H9 (cell line): Measurements from ENCODE around the gene XBP1. TPM values are rescaled to one million over a fixed set of nuclear protein-coding genes. Genes with fewer than 3 reads are reported as not detected.

Experiments used
- DNase-seq: peaks from one replicate; pipeline ENCODE4 v3.0.0-alpha.2; 2017
- H2AFZ ChIP-seq: one replicate; pipeline ENCODE4 v1.6.1; 2013; ENCODE audit warnings: mild to moderate bottlenecking, low read length, control low read depth, moderate library complexity
- H2AK5ac ChIP-seq: 2 replicates; pipeline ENCODE4 v1.6.1; 2013; ENCODE audit warnings: low read length, control low read depth, mixed read lengths; ENCODE audit not compliant: insufficient read length
- H2BK120ac ChIP-seq: one replicate; pipeline ENCODE4 v1.6.1; 2013; ENCODE audit warnings: low read depth, mild to moderate bottlenecking, low read length, control low read depth, inconsistent platforms; ENCODE audit not compliant: poor library complexity, severe bottlenecking
- H2BK12ac ChIP-seq: 2 replicates; pipeline ENCODE4 v1.6.1; 2013; ENCODE audit warnings: low read length, control low read depth, mixed read lengths, low read depth; ENCODE audit not compliant: insufficient read length
- H2BK15ac ChIP-seq: 2 replicates; pipeline ENCODE4 v1.6.1; 2013; ENCODE audit warnings: low read depth, low read length, control low read depth
- H2BK20ac ChIP-seq: one replicate; pipeline ENCODE4 v1.6.1; 2013; ENCODE audit warnings: low read depth, mild to moderate bottlenecking, low read length, control low read depth, inconsistent platforms; ENCODE audit not compliant: poor library complexity, severe bottlenecking
- H2BK5ac ChIP-seq: 2 replicates; pipeline ENCODE4 v1.6.1; 2013; ENCODE audit warnings: low read length, control low read depth, mixed read lengths; ENCODE audit not compliant: insufficient read length
- H3K14ac ChIP-seq: 2 replicates; pipeline ENCODE4 v1.6.1; 2013; ENCODE audit warnings: low read length, control low read depth; ENCODE audit not compliant: insufficient read depth
- H3K18ac ChIP-seq: 2 replicates; pipeline ENCODE4 v1.6.1; 2013; ENCODE audit warnings: low read depth, mild to moderate bottlenecking, mixed read lengths, low read length, control low read depth; ENCODE audit not compliant: insufficient read length
- H3K23ac ChIP-seq: 2 replicates; pipeline ENCODE4 v1.6.1; 2013; ENCODE audit warnings: low read length, control low read depth, mixed read lengths, low read depth; ENCODE audit not compliant: insufficient read length
- H3K23me2 ChIP-seq: 2 replicates; pipeline ENCODE4 v1.6.1; 2013; ENCODE audit warnings: low read depth, mild to moderate bottlenecking, mixed read lengths, low read length, control low read depth; ENCODE audit not compliant: insufficient read length, poor library complexity, severe bottlenecking
- H3K27ac ChIP-seq: 2 replicates; pipeline ENCODE4 v1.5.1; 2013; ENCODE audit warnings: low read length, control low read depth, mixed read lengths, low read depth; ENCODE audit not compliant: insufficient read length
- H3K27me3 ChIP-seq: 2 replicates; pipeline ENCODE4 v1.6.1; 2013; ENCODE audit warnings: low read length, control low read depth, inconsistent platforms; ENCODE audit not compliant: insufficient read depth
- H3K4ac ChIP-seq: 2 replicates; pipeline ENCODE4 v1.6.1; 2013; ENCODE audit warnings: low read depth, mild to moderate bottlenecking, control low read depth, inconsistent platforms, low read length, moderate library complexity
- H3K4me1 ChIP-seq: 2 replicates; pipeline ENCODE4 v1.6.1; 2013; ENCODE audit warnings: low read length, control low read depth, inconsistent platforms; ENCODE audit not compliant: insufficient read depth
- H3K4me2 ChIP-seq: 2 replicates; pipeline ENCODE4 v1.6.1; 2013; ENCODE audit warnings: low read length, control low read depth, mixed read lengths; ENCODE audit not compliant: insufficient read length, insufficient read depth
- H3K56ac ChIP-seq: 2 replicates; pipeline ENCODE4 v1.6.1; 2013; ENCODE audit warnings: low read depth, mild to moderate bottlenecking, mixed read lengths, low read length, control low read depth; ENCODE audit not compliant: insufficient read length
- H3K79me1 ChIP-seq: 2 replicates; pipeline ENCODE4 v1.6.1; 2013; ENCODE audit warnings: low read depth, mild to moderate bottlenecking, moderate library complexity, low read length, control low read depth, inconsistent platforms; ENCODE audit not compliant: insufficient read depth, poor library complexity, severe bottlenecking
- H3K79me2 ChIP-seq: 2 replicates; pipeline ENCODE4 v1.6.1; 2013; ENCODE audit warnings: low read length, control low read depth, inconsistent platforms; ENCODE audit not compliant: insufficient read depth
- H3K9ac ChIP-seq: 2 replicates; pipeline ENCODE4 v1.6.1; 2013; ENCODE audit warnings: low read length, control low read depth, mixed read lengths; ENCODE audit not compliant: insufficient read length; ENCODE audit errors: extremely low read depth
- H3K9me3 ChIP-seq: one replicate; pipeline ENCODE4 v1.6.1; 2013; ENCODE audit warnings: low read depth, low read length, inconsistent platforms; ENCODE audit not compliant: control insufficient read depth
- H3T11ph ChIP-seq: one replicate; pipeline ENCODE4 v1.6.1; 2013; ENCODE audit warnings: mild to moderate bottlenecking, low read length, control low read depth, inconsistent platforms
- H4K20me1 ChIP-seq: one replicate; pipeline ENCODE4 v1.6.1; 2013; ENCODE audit not compliant: control insufficient read depth, insufficient read length, insufficient read depth
- H4K5ac ChIP-seq: 2 replicates; pipeline ENCODE4 v1.6.1; 2013; ENCODE audit warnings: low read depth, mild to moderate bottlenecking, mixed read lengths, low read length, control low read depth; ENCODE audit not compliant: insufficient read length
- H4K8ac ChIP-seq: replicated peaks from 2 replicates; pipeline ENCODE4 v1.6.1; 2013; ENCODE audit warnings: low read length, control low read depth, mixed read lengths, low read depth; ENCODE audit not compliant: insufficient read length
- H4K91ac ChIP-seq: 2 replicates; pipeline ENCODE4 v1.6.1; 2013; ENCODE audit warnings: low read depth, mild to moderate bottlenecking, moderate library complexity, mixed read lengths, low read length, control low read depth; ENCODE audit not compliant: insufficient read length
- H3K27ac Mint-ChIP-seq, 3 experiments: 2 replicates in 2 of 3; 3 replicates in 1 of 3; pipeline ENCODE4 v1.8.0; 2020 to 2021; ENCODE audit warnings: mixed read lengths in 3 of 3, mild to moderate bottlenecking in 1 of 3, moderate library complexity in 1 of 3
- H3K27me3 Mint-ChIP-seq: 2 replicates; pipeline ENCODE4 v1.8.0; 2021; ENCODE audit warnings: low read depth, mild to moderate bottlenecking, moderate library complexity, mixed read lengths
- H3K36me3 Mint-ChIP-seq, 3 experiments: 2 replicates in 2 of 3; 3 replicates in 1 of 3; pipeline ENCODE4 v1.8.0; 2020 to 2021; ENCODE audit warnings: low read depth in 3 of 3, mixed read lengths in 3 of 3; ENCODE audit not compliant: insufficient read depth in 1 of 3
- H3K4me1 Mint-ChIP-seq, 2 experiments: 2 replicates each; pipeline ENCODE4 v1.8.0; 2020; ENCODE audit warnings: mixed read lengths in 2 of 2
- H3K4me3 Mint-ChIP-seq, 2 experiments: 2 replicates in 1 of 2; 3 replicates in 1 of 2; pipeline ENCODE4 v1.8.0; 2020 to 2021; ENCODE audit warnings: mild to moderate bottlenecking in 2 of 2, mixed read lengths in 2 of 2, moderate library complexity in 1 of 2
- H3K9me3 Mint-ChIP-seq, 2 experiments: 2 replicates in 1 of 2; 3 replicates in 1 of 2; pipeline ENCODE4 v1.8.0; 2020; ENCODE audit warnings: mild to moderate bottlenecking in 2 of 2, mixed read lengths in 2 of 2, moderate library complexity in 1 of 2
- WGBS: extraction: QIAGEN DNeasy Blood & Tissue Kit; methylation state at CpG from one replicate; pipeline ENCODE4 v1.1.7; 2013; ENCODE audit warnings: missing lambda C conversion rate, low lambda C conversion rate, mixed read lengths; ENCODE audit not compliant: insufficient read length; ENCODE audit errors: extremely low coverage; 5-methylcytosine and 5-hydroxymethylcytosine counted together
- total RNA-seq: library from RNA; stranded (reverse); gene quantifications from 2 replicates; pipeline ENCODE4 v1.2.1, GENCODE V29; 2021
- TF ChIP-seq, protein P1 (sequence below): fragments of 200-600 bp; sonication (generic); conservative IDR thresholded peaks from 3 replicates; pipeline ENCODE4 v1.8.0; 2021; ENCODE audit warnings: antibody characterized with exemption, mild to moderate bottlenecking

The XBP1 gene
- total RNA-seq, 1 experiment from 2014 or later = 114 TPM

- H3K4me1 Mint-ChIP-seq = peaks cover 9 to 15% of the 10 kb centered on the region in 2 experiments
- Histone ChIP-seq H3K9me3 (no peaks in the 10 kb centered on the region), H3K27ac (no peak overlapping the region), H2BK120ac (no peak overlapping the region), H2BK20ac (no peak overlapping the region), H3K4me1 (no peaks in the 10 kb centered on the region), H3K23ac (no peak overlapping the region), H4K5ac (no peak overlapping the region), H3K56ac (no peak overlapping the region), H3K79me1 (peaks cover 3% of the 10 kb centered on the region), H3K27me3 (no peaks in the 10 kb centered on the region), H3K18ac (no peak overlapping the region), H3K4ac (no peak overlapping the region), H3T11ph (no peak overlapping the region), H3K79me2 (no peaks in the 10 kb centered on the region; the same call in 1 of the 2 replicates), H4K91ac (no peak overlapping the region), H2AFZ (no peak overlapping the region), H2BK12ac (no peak overlapping the region), H2AK5ac (no peak overlapping the region), H3K4me2 (peak overlapping the region; percentile 93), H2BK5ac (no peak overlapping the region), H3K14ac (no peak overlapping the region), H4K8ac (no peak overlapping the region), H4K20me1 (no peaks in the 10 kb centered on the region), H3K23me2 (no peaks in the 10 kb centered on the region), H2BK15ac (no peak overlapping the region), H3K9ac (peak overlapping the region; percentile 56)
- H3K9me3 Mint-ChIP-seq = peaks cover 1 to 9% of the 10 kb centered on the region in 2 experiments; a peak in 4 of 5 replicates
- H3K27me3 Mint-ChIP-seq = no peaks in the 10 kb centered on the region
- H3K4me3 Mint-ChIP-seq = peak overlapping the region; percentile 80 to 91
- no CpG with 5 or more reads among the region's 10 CpGs for WGBS
- H3K27ac Mint-ChIP-seq = peak overlapping the region; percentile 22 to 78 (median 71); a peak in 6 of 7 replicates
- DNase-seq = no peak
- TF ChIP-seq, protein P1, sequence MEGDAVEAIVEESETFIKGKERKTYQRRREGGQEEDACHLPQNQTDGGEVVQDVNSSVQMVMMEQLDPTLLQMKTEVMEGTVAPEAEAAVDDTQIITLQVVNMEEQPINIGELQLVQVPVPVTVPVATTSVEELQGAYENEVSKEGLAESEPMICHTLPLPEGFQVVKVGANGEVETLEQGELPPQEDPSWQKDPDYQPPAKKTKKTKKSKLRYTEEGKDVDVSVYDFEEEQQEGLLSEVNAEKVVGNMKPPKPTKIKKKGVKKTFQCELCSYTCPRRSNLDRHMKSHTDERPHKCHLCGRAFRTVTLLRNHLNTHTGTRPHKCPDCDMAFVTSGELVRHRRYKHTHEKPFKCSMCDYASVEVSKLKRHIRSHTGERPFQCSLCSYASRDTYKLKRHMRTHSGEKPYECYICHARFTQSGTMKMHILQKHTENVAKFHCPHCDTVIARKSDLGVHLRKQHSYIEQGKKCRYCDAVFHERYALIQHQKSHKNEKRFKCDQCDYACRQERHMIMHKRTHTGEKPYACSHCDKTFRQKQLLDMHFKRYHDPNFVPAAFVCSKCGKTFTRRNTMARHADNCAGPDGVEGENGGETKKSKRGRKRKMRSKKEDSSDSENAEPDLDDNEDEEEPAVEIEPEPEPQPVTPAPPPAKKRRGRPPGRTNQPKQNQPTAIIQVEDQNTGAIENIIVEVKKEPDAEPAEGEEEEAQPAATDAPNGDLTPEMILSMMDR = no peak
- H3K36me3 Mint-ChIP-seq = peaks cover 20 to 42% (median 41%) of the 10 kb centered on the region in 3 experiments; a peak in 6 of 7 replicates
These were observed 26.9 kb downstream of the XBP1 start for GRCh38 chr22:28773461-28773867.
